Umbilical cord (tissue), 2 donors: ENCODE data around the gene TSPAN8. TPM values are rescaled to one million over a fixed set of nuclear protein-coding genes. Genes with fewer than 3 reads are reported as not detected.
A peak's percentile ranks its signal among the peaks of the same experiment; 100 is the strongest.
"Not testable (repeated sequence)": the region's sequence is repeated elsewhere in the genome, so short reads cannot be mapped to it uniquely, and the experiment has no call there.

Experiments
- DNase-seq: peaks from one replicate; pipeline ENCODE4 v3.0.0-alpha.2; 2015; ENCODE audit warnings: low spot score
- total RNA-seq: library from RNA; depleted of rRNA; stranded (reverse); fragments of >200 nt; gene quantifications from one replicate; pipeline ENCODE4 v1.2.3, GENCODE V29; 2014; ENCODE audit warnings: low replicate concordance; ENCODE audit not compliant: insufficient read depth

The TSPAN8 gene
- total RNA-seq, 1 donor from 2014 or later = 3.6 TPM

DNA sequence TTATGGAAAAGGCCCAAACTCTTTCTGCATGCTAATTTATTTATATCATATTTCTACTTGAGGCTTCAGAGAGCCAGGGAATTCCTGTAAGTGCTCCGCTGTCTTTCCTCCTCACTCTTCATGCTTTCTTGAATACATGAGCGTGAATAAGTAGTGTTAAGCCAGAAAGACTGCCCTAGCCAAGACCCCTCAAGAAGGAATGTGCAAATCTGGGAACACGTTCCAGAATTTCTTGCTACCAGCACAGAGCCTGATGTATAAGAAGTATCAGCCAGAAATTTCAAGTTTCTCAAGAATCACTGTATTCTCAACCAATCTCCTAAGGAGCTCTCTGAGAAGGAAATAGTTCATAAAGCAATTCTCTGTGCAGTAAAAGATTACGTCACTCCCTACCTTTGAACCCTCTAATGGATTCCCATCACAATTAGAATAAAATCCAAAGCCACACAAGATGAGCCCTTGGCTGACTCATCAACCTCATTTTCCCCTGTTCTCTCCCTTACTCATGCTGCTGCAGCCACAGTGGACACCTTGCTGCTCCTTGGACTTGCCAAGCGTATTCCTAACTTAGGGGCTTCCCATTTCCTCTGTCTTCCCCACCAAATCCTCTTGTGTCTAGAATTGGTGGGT, 6.9 kb upstream of the TSPAN8 start:
- no peak for DNase-seq

DNA sequence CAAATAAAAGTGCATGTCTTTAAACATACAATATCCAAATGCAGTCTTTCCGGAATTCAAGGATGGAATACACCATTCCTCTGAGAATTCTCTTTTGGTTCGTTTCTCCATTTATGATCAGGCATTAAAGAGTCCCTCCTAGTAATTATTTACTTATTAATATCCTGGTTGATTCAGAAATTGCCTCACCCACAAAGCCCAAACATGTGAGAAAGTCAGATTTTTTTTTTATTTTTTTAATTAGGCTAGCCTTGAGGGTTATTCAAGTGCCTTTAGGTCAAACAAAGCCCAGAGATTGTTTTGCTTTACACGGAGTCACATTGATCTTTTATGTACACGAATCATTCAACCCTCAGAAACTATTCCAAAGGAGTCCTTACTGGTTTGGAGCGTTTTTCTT, 6.4 kb upstream of the TSPAN8 start:
- DNase-seq = no peak

DNA sequence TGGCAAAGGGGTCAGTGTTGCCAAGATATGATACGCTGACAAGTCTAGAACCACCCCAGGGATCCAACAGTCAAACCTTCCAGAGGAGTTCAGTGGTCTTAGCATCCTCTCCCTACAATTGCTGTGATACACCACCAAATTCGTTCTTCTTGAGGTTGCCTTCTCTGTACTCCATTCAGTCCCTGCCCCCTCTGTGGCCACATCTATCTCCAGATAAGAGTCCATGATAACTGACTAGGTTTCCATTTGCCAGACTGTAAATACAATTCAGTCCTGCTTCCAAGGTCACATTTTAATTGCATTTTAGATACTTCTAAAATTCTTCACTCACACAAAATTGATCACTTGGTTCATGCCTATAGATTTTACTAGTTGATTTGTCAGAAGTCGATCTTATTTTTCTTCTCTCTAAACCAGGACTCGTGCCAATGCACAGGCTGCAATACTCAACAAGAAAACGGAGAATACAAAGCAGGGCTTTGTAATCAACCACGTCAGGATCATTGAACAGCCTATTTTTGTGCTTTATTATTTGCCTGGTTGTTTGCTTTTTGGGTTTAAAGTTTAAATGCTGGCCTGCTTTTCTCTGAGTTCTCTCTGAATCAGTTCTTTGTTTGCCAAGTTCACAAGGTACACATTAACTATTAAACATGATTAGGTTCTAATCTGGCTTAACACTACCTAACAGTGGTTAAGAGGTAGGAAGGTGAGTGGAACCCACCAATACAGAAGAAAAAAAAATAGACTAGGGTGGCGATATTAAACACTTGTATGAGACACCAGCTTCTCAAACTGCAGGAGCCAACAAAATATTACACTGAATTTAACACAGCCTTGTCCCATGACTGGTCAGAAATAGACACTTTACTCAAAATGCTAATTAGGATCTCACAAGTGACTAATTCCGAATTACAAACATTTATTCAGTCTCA, 5.3 kb upstream of the TSPAN8 start:
- DNase-seq = no peak

DNA sequence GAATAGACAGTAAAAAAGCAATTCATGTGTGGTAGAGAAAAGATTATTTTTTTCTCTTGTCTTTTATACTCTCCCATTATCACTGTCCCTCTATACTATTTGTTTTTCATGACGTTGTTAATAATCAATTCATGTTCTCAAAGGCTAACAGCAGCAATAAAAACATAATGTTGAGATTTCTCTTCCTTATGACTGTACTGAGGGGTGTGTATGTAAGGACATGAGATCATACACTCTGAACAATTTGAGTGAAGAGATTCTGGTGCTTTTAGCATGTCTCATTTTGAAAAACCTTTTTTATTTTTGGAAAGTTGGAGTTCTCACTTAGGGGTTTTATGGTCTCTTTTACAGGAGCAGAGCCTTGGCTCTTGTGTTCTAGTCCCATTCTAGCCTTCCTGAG, 3.8 kb upstream of the TSPAN8 start:
- no peak for DNase-seq

- DNase-seq = peak; percentile 25
Observed at GRCh38 chr12:71160585-71160984, 2.8 kb upstream of the TSPAN8 start.

DNA sequence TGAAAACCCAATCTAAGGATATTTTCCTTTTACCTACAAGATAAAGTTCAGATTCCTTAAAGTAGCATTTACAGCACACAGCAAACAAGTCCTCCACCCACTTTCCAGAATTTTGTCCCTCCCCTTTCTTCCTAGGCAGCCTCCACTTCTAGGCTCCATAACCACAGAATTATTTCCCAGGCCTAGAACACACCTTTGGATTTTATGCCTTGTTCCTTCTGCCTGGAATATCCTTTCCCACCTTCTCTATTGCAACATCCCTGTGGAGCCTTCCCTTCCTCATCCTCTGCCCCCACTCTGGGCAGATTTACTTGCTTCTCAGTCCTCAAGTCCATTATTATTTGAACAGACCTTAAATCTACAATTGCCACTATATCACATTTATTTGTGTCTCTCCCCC, 2.1 kb upstream of the TSPAN8 start:
- DNase-seq = no peak

- no peak for DNase-seq
Observed at GRCh38 chr12:71159264-71159663, 1.5 kb upstream of the TSPAN8 start.

- DNase-seq = no peak
Observed at GRCh38 chr12:71158361-71158882, 623 bp upstream of the TSPAN8 start.

GRCh38 chr12:71155225-71155624, 2.6 kb downstream of the TSPAN8 start:
- DNase-seq = no peak

DNA sequence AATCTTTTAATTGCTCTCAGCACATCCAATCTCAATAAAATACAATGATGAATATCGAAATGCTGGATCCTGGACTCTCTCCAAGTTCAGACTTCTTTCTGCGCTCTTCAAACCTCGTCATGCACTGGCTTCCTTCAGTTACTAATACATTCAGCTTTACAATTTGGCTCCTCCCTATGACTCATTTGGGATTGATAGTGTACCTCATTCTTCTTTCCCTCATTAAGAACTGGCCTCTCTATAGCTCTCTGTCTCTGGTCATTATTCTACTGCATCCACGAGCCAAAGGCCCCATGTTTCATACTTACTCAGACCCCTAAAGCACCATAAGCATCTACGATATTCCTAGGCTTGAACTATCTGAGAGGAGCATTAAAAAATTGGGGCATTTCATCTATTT, 4.9 kb downstream of the TSPAN8 start:
- DNase-seq = no peak

DNA sequence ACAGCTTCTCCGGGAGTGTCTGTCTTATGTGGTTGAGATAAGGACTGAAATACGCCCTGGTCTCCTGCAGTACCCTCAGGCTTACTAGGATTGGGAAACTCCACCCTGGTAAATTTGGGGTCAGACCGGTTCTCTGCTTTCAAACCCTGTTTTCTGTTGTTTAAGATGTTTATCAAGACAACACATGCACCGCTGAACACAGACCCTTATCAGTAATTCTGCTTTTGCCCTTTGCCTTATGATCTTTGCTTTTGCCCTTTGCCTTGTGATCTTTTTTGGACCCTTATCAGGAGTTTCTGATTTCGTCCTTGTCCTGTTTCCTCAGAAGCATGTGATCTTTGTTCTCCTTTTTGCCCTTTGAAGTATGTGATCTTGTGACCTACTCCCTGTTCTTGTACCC, 7.8 kb downstream of the TSPAN8 start:
- DNase-seq = not testable (repeated sequence)

GRCh38 chr12:71144682-71145081, 13.1 kb downstream of the TSPAN8 start:
- no peak for DNase-seq

GRCh38 chr12:71142956-71143355, 14.8 kb downstream of the TSPAN8 start:
- no peak for DNase-seq

DNA sequence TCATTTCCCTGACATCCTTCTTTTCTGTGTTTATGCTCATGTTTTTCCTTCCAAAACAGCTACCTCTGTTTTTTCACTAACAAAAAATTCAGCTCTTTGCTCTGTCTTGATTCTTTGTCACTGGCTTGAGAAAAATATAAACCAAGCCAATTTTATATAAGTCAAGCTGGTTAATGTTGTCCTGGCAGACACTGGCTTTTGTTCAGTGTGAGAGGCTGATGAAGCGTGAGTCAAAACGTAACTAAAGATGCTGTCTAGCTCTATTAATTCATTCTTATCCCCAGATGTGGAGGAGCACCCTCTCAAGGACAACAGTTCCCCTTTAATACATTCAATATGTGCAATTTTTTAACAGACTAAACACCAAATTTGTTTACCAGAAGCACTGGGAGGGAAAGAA, 15.8 kb downstream of the TSPAN8 start:
- no peak for DNase-seq

GRCh38 chr12:71141378-71141926, 16.3 kb downstream of the TSPAN8 start:
- no peak for DNase-seq

DNA sequence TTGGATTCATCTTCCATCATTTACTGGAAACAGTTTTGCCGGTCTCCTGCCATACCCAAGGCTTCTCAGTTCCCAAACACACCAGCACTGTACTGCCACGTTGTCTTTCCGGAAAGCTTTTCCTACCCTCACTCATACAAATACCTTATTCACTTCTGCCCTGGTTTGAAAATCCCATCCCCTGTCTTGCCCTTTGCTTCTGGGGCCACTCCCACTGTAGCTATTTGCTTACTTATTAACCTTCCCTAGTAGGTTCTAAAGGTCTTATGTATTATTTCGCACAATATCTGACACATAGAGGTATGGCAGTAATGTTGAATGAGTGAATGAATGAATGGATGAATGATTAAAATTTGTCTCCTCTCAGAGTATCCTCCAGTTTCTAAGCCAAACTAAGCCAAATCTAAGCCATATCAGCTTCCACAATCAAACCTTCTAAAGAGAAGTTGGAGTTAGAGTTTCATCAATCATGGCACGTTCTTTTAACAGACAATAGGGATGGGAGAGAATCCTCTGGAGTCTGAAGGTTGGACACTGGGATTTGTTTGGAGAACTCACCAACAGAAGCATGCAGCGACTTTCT, 18.6 kb downstream of the TSPAN8 start:
- no peak for DNase-seq

GRCh38 chr12:71138011-71138410, 19.8 kb downstream of the TSPAN8 start:
- DNase-seq = no peak

DNA sequence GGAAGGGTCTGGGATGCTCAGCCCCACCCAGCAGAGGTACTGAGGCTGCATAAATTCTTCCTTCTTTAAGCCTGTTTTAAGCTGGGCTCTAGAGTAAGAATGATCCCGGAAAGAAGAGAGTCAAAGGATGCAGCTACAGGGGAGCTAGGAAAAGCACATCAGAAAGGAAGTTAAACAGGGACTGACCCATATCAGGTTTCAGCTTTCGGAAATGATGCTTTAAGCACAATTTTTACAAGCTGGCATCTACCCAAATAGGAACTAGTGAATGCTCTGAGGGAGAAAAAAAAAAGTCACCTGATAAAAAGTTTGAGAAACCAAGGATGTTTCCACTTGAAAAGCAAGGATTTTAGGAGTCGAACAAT, 22.0 kb downstream of the TSPAN8 start:
- no peak for DNase-seq

DNA sequence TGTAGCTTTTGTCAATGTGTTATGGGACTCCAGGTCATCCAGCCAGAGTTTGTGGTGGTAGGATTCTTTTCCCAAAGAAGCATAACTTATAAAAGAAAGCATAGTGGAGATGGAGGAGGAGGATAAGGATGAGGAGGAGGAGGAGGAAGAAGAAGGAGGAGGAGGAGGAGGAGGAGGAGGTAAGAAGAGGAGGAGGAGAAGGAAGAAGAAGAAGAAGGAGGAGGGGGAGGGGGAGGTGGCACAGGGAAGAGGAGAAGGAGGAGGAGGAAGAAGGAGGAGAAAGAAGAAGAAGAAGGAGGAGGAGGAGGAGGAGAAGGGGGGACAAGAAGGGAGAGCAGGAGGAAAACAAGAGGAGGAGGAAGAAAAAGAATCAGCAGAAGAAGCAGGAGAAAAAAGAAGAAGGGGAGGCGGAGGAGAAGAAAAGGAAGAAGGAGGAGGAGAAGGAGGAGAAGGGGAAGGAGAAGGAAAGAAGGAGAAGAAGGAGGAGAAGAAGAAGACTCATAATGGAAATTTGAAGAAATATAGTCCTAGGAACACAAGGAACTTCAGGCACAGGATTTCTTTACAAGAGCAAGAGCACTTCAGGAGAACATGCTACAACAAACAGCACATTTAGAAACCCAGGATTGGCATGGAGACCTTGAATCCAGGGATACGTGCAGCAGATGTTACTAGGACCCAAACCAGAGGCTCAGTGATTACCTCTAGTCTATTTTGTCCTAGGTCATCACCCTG, 22.6 kb downstream of the TSPAN8 start:
- no peak for DNase-seq

GRCh38 chr12:71134405-71134804, 23.4 kb downstream of the TSPAN8 start:
- DNase-seq = no peak

DNA sequence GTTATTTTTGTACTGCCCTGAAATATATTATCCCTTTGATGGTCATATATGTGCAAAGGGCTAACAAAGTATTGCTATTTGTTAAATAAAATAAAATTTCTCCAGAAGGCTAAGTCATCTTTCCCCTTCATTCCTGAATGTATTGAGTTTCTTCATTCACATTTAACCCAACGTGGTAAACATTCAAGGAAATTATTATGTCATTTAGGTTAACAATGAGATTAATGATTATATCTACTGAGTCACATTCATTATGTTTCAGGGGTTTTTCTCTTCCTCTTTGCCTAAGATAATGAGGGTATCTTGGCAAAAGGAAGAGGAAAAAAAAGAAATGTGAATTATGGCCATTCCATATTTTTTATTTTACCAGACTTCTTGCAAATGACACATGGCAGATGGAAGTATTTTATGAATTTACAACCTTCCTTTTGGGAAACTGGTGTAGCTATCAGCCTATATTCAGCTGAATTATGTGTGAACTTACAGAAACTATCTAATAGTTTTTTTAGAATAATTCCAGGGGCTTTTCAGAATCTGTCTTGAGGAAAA, 27.2 kb downstream of the TSPAN8 start:
- DNase-seq = no peak
